COLO668 (cell line): ENCODE data around the gene HOXB1.
"Not testable (repeated sequence)": the region's sequence is repeated elsewhere in the genome, so short reads cannot be mapped to it uniquely, and the experiment has no call there.

Experiments
- DNase-seq: peaks from one replicate; lab custom pipeline; 2025; ENCODE audit not compliant: unreplicated experiment; lab: John Stamatoyannopoulos, UW

The HOXB1 gene

GRCh38 chr17:48523010-48523409 lies 7.8 kb downstream of the HOXB1 start:
- no peak for DNase-seq

- peak; percentile 53 for DNase-seq
These were observed 8.7 kb downstream of the HOXB1 start for GRCh38 chr17:48522031-48522653.

GRCh38 chr17:48520631-48521079 lies 10.2 kb downstream of the HOXB1 start:
- no peak for DNase-seq

- no peak for DNase-seq
These were observed 11.4 kb downstream of the HOXB1 start for GRCh38 chr17:48519427-48519826.

GRCh38 chr17:48517478-48517877 lies 13.3 kb downstream of the HOXB1 start:
- no peak for DNase-seq

GRCh38 chr17:48515925-48516900 lies 14.6 kb downstream of the HOXB1 start:
- no peak for DNase-seq

GRCh38 chr17:48514477-48514876 lies 16.3 kb downstream of the HOXB1 start:
- DNase-seq = no peak

GRCh38 chr17:48513666-48514455 lies 16.9 kb downstream of the HOXB1 start:
- DNase-seq = no peak

GRCh38 chr17:48513097-48513496 lies 17.7 kb downstream of the HOXB1 start:
- no peak for DNase-seq

- DNase-seq = no peak
These were observed 19.8 kb downstream of the HOXB1 start for GRCh38 chr17:48510761-48511604.

GRCh38 chr17:48510381-48510760 lies 20.4 kb downstream of the HOXB1 start:
- no peak for DNase-seq

- not testable (repeated sequence) for DNase-seq
These were observed 21.1 kb downstream of the HOXB1 start for GRCh38 chr17:48509708-48510107.

GRCh38 chr17:48506246-48506645 lies 24.6 kb downstream of the HOXB1 start:
- no peak for DNase-seq

- peak; percentile 69 for DNase-seq
These were observed 25.0 kb downstream of the HOXB1 start for GRCh38 chr17:48505788-48506187.

GRCh38 chr17:48504953-48505352 lies 25.9 kb downstream of the HOXB1 start:
- DNase-seq = no peak

GRCh38 chr17:48503747-48504146 lies 27.1 kb downstream of the HOXB1 start:
- no peak for DNase-seq

- no peak for DNase-seq
These were observed 27.9 kb downstream of the HOXB1 start for GRCh38 chr17:48502901-48503300.

GRCh38 chr17:48502312-48502711 lies 28.5 kb downstream of the HOXB1 start:
- no peak for DNase-seq

- no peak for DNase-seq
These were observed 30.1 kb downstream of the HOXB1 start for GRCh38 chr17:48500435-48501426.
